HG03066 (cell line): ENCODE results near the gene TCP11L1.
A peak's percentile ranks its signal among the peaks of the same experiment; 100 is the strongest.
"Not testable (repeated sequence)": the region's sequence is repeated elsewhere in the genome, so short reads cannot be mapped to it uniquely, and the experiment has no call there.

Experiments
- ATAC-seq: cut with Tn5 transposase; IDR thresholded peaks from one replicate; pipeline ENCODE4 v1.9.1; 2021; ENCODE audit warnings: low read depth; ENCODE audit not compliant: unreplicated experiment

Gene TCP11L1

GRCh38 chr11:33064033-33064825, 24.9 kb downstream of the TCP11L1 start:
- no peak for ATAC-seq

DNA sequence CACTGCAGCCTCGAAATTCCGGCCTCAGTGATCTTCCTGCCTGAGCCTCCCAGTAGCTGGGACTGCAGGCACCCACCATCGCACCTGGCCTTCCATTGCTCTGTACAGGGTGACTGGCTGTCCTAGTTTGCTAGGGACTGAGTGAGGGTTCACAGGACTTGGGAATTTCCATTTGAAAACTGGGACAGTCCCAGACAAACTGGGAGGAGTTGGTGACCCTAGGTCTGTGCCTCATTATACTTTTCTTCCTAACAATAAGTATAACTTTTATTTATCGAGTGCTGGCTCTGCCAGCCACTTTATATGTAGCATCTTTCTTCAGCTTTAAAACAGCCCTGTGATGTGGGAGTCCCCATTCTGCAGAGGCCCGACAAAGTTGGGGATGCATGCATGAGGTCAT, 25.5 kb downstream of the TCP11L1 start:
- ATAC-seq: no peak

DNA sequence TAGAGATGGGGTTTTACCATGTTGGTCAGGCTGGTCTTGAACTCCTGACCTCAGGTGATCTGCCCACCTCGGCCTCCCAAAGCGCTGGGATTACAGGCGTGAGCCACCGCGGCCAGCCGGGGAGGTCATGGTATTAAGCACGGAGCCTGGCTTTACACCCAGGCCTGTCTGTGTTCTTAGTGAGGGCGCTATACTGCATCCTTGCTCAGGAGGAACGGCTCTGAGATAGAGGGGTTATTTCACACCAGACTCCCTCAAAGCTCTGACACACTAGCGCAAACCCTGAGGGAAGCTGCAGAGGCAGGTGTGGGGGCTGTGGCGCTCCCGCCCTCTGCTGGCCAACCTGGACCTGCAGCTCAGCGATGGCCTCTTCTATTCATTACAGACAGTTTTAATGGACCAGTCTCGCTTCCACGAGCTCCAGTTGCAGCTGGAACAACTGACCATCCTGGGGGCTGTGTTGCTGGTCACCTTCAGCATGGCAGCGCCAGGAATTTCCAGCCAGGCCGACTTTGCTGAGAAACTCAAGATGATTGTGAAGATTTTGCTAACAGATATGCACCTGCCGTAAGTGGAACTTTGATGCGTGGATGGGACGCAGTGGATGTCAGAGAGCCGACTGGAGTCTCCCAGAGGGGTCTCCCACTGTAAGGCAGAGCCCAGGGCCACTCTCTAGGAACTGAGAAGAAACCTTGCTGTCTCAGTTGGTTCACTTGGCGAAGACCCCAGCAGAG, 26.2 kb downstream of the TCP11L1 start:
- ATAC-seq: peak; percentile 48

DNA sequence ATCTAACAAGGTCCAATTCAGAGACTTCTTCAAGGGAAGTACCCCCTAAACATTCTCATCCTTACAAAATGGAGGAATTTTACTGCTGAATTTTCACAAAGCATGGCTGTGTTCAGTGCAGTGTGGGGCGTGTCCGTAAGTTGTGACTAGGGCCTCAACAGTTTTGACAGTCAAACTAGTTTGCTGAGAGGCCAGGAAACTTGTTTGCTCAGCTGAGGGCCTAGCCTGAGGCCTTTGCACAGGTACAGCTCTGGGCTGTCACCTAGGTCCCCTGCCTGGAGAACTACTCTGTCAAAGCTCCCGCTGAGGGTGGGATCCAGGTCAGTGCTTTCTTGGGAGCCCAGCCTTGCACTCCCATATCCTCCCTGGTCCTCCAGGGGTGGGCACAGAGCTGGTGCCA, 27.9 kb downstream of the TCP11L1 start:
- ATAC-seq: no peak

DNA sequence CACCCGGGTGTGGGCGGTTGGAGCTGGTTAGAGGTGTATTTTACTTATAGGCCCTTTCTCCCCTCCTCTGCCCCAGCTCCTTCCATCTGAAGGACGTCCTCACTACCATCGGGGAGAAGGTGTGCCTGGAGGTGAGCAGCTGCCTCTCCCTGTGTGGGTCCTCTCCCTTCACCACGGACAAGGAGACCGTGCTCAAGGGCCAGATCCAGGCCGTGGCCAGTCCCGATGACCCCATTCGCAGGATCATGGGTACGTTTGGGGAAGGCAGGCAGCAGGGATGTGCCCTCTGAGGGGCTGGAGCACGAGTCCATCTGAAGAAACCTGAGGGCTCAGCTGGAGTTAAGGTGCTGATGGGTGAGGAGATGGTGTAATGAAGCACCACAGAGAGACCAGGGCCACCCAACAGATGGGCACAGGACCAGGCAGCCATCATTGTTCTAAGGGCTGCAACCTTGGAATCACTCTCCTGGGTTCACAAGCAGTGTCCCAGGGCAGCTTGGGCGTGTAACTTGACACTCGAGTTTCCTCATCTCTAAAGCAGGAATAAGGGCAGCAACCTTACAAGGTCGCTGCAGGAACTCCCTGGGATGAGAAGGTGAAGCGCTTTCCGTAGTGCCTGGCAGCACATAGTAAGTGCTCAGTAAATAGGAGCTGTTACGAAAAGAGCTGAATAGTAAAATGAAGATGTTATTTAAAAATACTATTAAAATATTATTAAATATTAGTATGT, 29.4 kb downstream of the TCP11L1 start:
- ATAC-seq: no peak

DNA sequence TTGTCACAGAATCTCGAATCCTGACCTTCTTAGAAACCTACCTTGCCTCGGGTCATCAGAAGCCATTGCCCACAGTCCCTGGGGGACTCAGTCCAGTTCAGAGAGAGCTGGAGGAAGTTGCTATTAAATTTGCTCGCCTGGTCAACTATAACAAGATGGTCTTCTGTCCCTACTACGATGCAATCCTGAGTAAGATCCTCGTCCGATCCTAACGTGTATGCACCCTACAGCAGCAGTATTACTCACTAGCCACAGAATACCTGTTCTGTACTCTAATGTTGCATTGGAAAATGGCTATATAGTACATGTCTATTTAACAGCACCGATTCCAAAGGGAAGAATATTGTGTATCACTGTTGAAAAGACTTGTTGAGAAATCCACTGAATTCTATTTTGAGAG, 33.1 kb downstream of the TCP11L1 start:
- ATAC-seq: no peak

- no peak for ATAC-seq
Observed at GRCh38 chr11:33083918-33084317, 44.5 kb downstream of the TCP11L1 start.

DNA sequence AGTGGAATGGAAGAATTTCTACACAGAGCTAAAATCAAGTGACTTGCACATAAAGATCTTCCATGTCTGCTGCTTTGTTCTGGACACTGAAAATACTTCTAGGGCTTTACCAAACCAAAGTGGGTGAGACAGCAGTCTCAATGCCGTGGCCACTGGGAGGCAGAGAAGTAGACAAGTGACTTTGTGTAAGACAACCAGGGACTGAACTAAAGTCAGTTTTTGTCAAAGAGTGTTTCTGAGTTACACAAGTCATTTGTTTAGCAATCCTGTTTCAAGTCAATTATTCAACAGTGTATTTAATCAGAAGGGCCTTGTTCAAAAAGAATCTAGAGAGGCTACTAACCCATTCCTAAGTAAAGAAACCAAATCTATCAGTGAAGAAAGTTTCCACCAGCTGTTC, 46.6 kb downstream of the TCP11L1 start:
- no peak for ATAC-seq

- no peak for ATAC-seq
Observed at GRCh38 chr11:33089776-33090175, 50.4 kb downstream of the TCP11L1 start.

DNA sequence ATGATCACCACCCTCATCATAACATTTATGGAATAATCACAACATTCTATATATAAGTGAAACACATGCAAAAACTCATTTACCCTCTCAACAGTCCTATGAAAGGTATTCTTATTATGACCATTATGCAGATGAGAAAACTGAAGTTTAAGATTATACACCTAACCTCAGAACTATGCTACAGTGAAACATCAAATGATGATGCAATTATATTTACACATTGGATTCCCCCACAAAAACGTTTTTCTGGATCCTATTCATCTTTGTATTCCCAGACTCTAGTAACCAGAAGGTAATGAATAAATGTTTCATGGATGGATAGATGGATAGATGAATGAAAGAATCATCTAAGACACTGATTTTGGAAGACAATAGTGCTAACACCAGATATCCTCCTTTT, 54.8 kb downstream of the TCP11L1 start:
- no peak for ATAC-seq

GRCh38 chr11:33103836-33104235, 64.5 kb downstream of the TCP11L1 start:
- ATAC-seq: no peak

DNA sequence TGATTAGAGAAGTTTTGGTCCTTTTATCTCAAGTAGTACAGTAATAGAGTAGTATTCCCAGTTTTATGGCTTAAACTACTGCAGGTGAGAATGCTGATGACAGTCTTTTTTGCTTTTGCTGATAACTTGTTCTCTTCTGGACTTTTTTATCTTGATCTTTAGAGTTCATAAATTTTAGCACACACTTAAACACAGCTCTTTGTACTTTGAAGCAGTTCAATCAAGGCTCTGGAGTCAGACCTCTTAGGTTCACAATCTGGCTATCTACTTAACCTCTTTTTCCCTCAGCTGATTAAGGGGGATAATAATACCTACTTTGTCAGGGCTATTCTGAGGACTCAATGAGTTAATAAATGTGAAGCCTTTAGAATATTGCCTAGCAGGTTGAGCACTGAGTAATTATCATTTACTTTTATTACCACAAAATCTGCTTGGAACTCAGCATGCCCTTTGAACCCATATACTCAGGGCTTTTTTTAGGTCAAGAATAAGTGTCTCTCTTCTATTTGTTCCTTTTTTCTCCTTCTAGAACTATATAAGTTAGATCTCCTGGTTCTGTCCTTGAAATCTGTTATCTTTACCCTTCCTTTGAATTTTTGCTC, 70.0 kb downstream of the TCP11L1 start:
- no peak for ATAC-seq

GRCh38 chr11:33110083-33110482, 70.7 kb downstream of the TCP11L1 start:
- no peak for ATAC-seq

DNA sequence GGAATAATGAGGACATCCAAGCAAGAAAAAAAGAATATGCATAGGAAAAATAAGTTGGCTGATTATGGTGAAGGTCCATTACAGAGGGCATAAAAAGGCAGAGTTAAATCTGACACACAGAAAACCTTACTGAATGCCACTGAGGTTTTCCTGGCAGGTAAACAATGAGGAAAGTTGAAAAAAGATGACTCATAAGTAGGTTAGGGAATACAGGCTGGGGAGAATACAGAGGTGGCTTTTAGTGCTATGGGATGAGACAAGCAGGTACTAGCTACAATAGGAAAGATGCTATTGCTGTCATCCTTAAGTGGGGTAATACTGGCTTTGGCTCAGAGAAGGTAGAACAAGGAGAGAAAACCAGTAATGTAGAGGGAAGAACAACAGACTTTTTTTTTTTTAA, 77.2 kb downstream of the TCP11L1 start:
- no peak for ATAC-seq

DNA sequence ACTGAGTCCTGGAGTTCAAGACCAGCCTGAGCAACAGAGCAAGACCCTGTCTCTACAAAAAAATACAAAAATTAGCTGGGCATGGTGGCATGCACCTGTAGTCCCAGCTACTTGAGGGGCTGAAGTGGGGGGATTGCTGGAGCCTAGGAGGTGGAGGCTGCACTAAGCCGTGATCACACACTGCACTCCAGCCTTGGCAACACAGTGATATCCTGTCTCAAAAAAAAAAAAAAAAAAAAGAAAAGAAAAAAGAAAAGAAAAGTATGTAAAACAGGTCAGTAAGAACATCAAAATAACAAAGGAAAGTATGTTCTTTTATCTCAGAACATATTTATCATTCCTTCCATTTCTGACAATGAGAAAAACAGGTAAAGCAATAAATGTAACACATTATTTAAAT, 83.3 kb downstream of the TCP11L1 start:
- ATAC-seq: not testable (repeated sequence)
